NCI-H82 treated with DMSO at 0.1 percent for 48 hours (cell line): ENCODE results near the gene TULP3.

Experiments
- DNase-seq: peaks from one replicate; lab custom pipeline; 2025; ENCODE audit not compliant: unreplicated experiment; lab: John Stamatoyannopoulos, UW

The TULP3 gene

GRCh38 chr12:2963760-2964292, 73.1 kb downstream of the TULP3 start:
- no peak for DNase-seq

- DNase-seq = no peak
These were observed 77.0 kb downstream of the TULP3 start for GRCh38 chr12:2967651-2968050.

GRCh38 chr12:2970744-2971143, 80.1 kb downstream of the TULP3 start:
- DNase-seq = no peak

GRCh38 chr12:2973566-2973965, 82.9 kb downstream of the TULP3 start:
- DNase-seq = no peak

GRCh38 chr12:2974560-2974971, 83.9 kb downstream of the TULP3 start:
- no peak for DNase-seq

- no peak for DNase-seq
These were observed 85.9 kb downstream of the TULP3 start for GRCh38 chr12:2976581-2976996.

GRCh38 chr12:2977776-2978175, 87.1 kb downstream of the TULP3 start:
- DNase-seq = no peak

- DNase-seq = no peak
These were observed 89.1 kb downstream of the TULP3 start for GRCh38 chr12:2979806-2980205.

- no peak for DNase-seq
These were observed 89.9 kb downstream of the TULP3 start for GRCh38 chr12:2980630-2981029.

- DNase-seq = no peak
These were observed 91.7 kb downstream of the TULP3 start for GRCh38 chr12:2982361-2982760.

- no peak for DNase-seq
These were observed 93.6 kb downstream of the TULP3 start for GRCh38 chr12:2984249-2984648.

- DNase-seq = no peak
These were observed 94.0 kb downstream of the TULP3 start for GRCh38 chr12:2984698-2985097.

- no peak for DNase-seq
These were observed 96.2 kb downstream of the TULP3 start for GRCh38 chr12:2986876-2987275.

- no peak for DNase-seq
These were observed 97.8 kb downstream of the TULP3 start for GRCh38 chr12:2988494-2988893.
